ENCODE data around the gene TMTC1. TPM values are rescaled to one million over a fixed set of nuclear protein-coding genes. Genes with fewer than 3 reads are reported as not detected.

The TMTC1 gene
- total and polyA plus RNA-seq, 2 experiments from 2014 or later, result 4.8 to 24.3 TPM

- H3K36me3 ChIP-seq (ENCODE audit: insufficient read depth), result no peaks in the 10 kb centered on the region
These were observed 26.9 kb downstream of the TMTC1 start for GRCh38 chr12:29756741-29757390.

More at GRCh38 chr12:29756741-29757390, 26.9 kb downstream of the TMTC1 start:
- H3K9me3 Mint-ChIP-seq, result peaks cover 10% of the 10 kb centered on the region
- no peaks in the 10 kb centered on the region for H3F3A ChIP-seq (replicated peaks; ENCODE audit: low read depth)
- H3K4me1 ChIP-seq (ENCODE audit: insufficient read depth), result no peaks in the 10 kb centered on the region; the same call in none of the 2 replicates
- peaks cover 24% of the 10 kb centered on the region for H3K4me1 Mint-ChIP-seq
- no peak overlapping the region for H3K4me3 ChIP-seq
- H3K4me3 Mint-ChIP-seq, result no peak overlapping the region
- H3K27ac Mint-ChIP-seq, result no peak overlapping the region
- H3K79me2 ChIP-seq (replicated peaks; ENCODE audit: insufficient read depth), result no peaks in the 10 kb centered on the region
- H3K27ac ChIP-seq (ENCODE audit: low read depth), result no peak overlapping the region
- TF ChIP-seq, protein P1, sequence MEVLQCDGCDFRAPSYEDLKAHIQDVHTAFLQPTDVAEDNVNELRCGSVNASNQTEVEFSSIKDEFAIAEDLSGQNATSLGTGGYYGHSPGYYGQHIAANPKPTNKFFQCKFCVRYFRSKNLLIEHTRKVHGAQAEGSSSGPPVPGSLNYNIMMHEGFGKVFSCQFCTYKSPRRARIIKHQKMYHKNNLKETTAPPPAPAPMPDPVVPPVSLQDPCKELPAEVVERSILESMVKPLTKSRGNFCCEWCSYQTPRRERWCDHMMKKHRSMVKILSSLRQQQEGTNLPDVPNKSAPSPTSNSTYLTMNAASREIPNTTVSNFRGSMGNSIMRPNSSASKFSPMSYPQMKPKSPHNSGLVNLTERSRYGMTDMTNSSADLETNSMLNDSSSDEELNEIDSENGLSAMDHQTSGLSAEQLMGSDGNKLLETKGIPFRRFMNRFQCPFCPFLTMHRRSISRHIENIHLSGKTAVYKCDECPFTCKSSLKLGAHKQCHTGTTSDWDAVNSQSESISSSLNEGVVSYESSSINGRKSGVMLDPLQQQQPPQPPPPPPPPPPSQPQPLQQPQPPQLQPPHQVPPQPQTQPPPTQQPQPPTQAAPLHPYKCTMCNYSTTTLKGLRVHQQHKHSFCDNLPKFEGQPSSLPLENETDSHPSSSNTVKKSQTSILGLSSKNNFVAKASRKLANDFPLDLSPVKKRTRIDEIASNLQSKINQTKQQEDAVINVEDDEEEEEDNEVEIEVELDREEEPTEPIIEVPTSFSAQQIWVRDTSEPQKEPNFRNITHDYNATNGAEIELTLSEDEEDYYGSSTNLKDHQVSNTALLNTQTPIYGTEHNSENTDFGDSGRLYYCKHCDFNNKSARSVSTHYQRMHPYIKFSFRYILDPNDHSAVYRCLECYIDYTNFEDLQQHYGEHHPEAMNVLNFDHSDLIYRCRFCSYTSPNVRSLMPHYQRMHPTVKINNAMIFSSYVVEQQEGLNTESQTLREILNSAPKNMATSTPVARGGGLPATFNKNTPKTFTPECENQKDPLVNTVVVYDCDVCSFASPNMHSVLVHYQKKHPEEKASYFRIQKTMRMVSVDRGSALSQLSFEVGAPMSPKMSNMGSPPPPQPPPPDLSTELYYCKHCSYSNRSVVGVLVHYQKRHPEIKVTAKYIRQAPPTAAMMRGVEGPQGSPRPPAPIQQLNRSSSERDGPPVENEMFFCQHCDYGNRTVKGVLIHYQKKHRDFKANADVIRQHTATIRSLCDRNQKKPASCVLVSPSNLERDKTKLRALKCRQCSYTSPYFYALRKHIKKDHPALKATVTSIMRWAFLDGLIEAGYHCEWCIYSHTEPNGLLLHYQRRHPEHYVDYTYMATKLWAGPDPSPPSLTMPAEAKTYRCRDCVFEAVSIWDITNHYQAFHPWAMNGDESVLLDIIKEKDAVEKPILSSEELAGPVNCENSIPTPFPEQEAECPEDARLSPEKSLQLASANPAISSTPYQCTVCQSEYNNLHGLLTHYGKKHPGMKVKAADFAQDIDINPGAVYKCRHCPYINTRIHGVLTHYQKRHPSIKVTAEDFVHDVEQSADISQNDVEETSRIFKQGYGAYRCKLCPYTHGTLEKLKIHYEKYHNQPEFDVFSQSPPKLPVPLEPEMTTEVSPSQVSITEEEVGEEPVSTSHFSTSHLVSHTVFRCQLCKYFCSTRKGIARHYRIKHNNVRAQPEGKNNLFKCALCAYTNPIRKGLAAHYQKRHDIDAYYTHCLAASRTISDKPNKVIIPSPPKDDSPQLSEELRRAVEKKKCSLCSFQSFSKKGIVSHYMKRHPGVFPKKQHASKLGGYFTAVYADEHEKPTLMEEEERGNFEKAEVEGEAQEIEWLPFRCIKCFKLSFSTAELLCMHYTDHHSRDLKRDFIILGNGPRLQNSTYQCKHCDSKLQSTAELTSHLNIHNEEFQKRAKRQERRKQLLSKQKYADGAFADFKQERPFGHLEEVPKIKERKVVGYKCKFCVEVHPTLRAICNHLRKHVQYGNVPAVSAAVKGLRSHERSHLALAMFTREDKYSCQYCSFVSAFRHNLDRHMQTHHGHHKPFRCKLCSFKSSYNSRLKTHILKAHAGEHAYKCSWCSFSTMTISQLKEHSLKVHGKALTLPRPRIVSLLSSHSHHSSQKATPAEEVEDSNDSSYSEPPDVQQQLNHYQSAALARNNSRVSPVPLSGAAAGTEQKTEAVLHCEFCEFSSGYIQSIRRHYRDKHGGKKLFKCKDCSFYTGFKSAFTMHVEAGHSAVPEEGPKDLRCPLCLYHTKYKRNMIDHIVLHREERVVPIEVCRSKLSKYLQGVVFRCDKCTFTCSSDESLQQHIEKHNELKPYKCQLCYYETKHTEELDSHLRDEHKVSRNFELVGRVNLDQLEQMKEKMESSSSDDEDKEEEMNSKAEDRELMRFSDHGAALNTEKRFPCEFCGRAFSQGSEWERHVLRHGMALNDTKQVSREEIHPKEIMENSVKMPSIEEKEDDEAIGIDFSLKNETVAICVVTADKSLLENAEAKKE (CRISPR knock-in tag; IDR thresholded peaks at IDR 0.05), result no peak
- TF ChIP-seq, protein P2, sequence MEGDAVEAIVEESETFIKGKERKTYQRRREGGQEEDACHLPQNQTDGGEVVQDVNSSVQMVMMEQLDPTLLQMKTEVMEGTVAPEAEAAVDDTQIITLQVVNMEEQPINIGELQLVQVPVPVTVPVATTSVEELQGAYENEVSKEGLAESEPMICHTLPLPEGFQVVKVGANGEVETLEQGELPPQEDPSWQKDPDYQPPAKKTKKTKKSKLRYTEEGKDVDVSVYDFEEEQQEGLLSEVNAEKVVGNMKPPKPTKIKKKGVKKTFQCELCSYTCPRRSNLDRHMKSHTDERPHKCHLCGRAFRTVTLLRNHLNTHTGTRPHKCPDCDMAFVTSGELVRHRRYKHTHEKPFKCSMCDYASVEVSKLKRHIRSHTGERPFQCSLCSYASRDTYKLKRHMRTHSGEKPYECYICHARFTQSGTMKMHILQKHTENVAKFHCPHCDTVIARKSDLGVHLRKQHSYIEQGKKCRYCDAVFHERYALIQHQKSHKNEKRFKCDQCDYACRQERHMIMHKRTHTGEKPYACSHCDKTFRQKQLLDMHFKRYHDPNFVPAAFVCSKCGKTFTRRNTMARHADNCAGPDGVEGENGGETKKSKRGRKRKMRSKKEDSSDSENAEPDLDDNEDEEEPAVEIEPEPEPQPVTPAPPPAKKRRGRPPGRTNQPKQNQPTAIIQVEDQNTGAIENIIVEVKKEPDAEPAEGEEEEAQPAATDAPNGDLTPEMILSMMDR (conservative IDR thresholded peaks at IDR 0.05; ENCODE audit: low read depth in 2 of 2), result no peak
- no peak for TF ChIP-seq NANOG (IDR thresholded peaks at IDR 0.05; ENCODE audit: borderline replicate concordance)
- no peak for TF ChIP-seq CREB1 (CRISPR knock-in tag; IDR thresholded peaks at IDR 0.05; ENCODE audit: low read depth)
- TF ChIP-seq, protein P3, sequence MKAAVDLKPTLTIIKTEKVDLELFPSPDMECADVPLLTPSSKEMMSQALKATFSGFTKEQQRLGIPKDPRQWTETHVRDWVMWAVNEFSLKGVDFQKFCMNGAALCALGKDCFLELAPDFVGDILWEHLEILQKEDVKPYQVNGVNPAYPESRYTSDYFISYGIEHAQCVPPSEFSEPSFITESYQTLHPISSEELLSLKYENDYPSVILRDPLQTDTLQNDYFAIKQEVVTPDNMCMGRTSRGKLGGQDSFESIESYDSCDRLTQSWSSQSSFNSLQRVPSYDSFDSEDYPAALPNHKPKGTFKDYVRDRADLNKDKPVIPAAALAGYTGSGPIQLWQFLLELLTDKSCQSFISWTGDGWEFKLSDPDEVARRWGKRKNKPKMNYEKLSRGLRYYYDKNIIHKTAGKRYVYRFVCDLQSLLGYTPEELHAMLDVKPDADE (IDR thresholded peaks at IDR 0.05), result no peak
- no peak overlapping the region for H2AFZ ChIP-seq
- H3K36me3 Mint-ChIP-seq (ENCODE audit: low read depth), result peaks cover 54% of the 10 kb centered on the region
- H3K27me3 ChIP-seq (ENCODE audit: insufficient read depth), result no peaks in the 10 kb centered on the region
- no peak overlapping the region for H3K4me2 ChIP-seq
- H3K27me3 Mint-ChIP-seq (ENCODE audit: insufficient read depth, low read depth, poor library complexity), result no peaks in the 10 kb centered on the region
- H3K9me2 ChIP-seq (ENCODE audit: insufficient read depth), result no peaks in the 10 kb centered on the region
- DNase-seq (ENCODE audit: low spot score), result no peak
- H4K20me1 ChIP-seq (replicated peaks; ENCODE audit: insufficient read depth), result no peaks in the 10 kb centered on the region
- no peak for ATAC-seq
